NAMALWA (cell line): ENCODE measurements around the gene SRPK1.
"Not testable (repeated sequence)": the region's sequence is repeated elsewhere in the genome, so short reads cannot be mapped to it uniquely, and the experiment has no call there.

Source experiments
- DNase-seq: peaks from one replicate; pipeline ENCODE4 v3.0.0-alpha.2; 2015; ENCODE audit warnings: low spot score

Gene SRPK1

GRCh38 chr6:35920793-35921732 lies at the start of gene SRPK1:
Gene SRPK1 (minus strand): TSS chr6:35921098. CDS start chr6:35921056, 42 bp downstream.
- peak; percentile 89 for DNase-seq

GRCh38 chr6:35970181-35970580 lies 49.3 kb upstream of the SRPK1 start:
- DNase-seq, result no peak

- no peak for DNase-seq
Measured at GRCh38 chr6:35969646-35970045, 48.7 kb upstream of the SRPK1 start.

- DNase-seq, result no peak
Measured at GRCh38 chr6:35968821-35969220, 47.9 kb upstream of the SRPK1 start.

- DNase-seq, result no peak
Measured at GRCh38 chr6:35967076-35967774, 46.3 kb upstream of the SRPK1 start.

GRCh38 chr6:35962779-35963560 lies 42.1 kb upstream of the SRPK1 start:
- DNase-seq, result no peak

- no peak for DNase-seq
Measured at GRCh38 chr6:35960187-35960586, 39.3 kb upstream of the SRPK1 start.

- no peak for DNase-seq
Measured at GRCh38 chr6:35955970-35956369, 35.1 kb upstream of the SRPK1 start.

- DNase-seq, result no peak
Measured at GRCh38 chr6:35955521-35955920, 34.6 kb upstream of the SRPK1 start.

GRCh38 chr6:35955071-35955470 lies 34.2 kb upstream of the SRPK1 start:
- no peak for DNase-seq

- DNase-seq, result no peak
Measured at GRCh38 chr6:35954333-35954732, 33.4 kb upstream of the SRPK1 start.

- peak; percentile 55 for DNase-seq
Measured at GRCh38 chr6:35948725-35949124, 27.8 kb upstream of the SRPK1 start.

- no peak for DNase-seq
Measured at GRCh38 chr6:35945650-35946025, 24.7 kb upstream of the SRPK1 start.

GRCh38 chr6:35943390-35943789 lies 22.5 kb upstream of the SRPK1 start:
- no peak for DNase-seq

GRCh38 chr6:35942355-35942754 lies 21.5 kb upstream of the SRPK1 start:
- DNase-seq, result no peak

- not testable (repeated sequence) for DNase-seq
Measured at GRCh38 chr6:35941170-35941569, 20.3 kb upstream of the SRPK1 start.

- DNase-seq, result not testable (repeated sequence)
Measured at GRCh38 chr6:35940014-35940413, 19.1 kb upstream of the SRPK1 start.

- DNase-seq, result not testable (repeated sequence)
Measured at GRCh38 chr6:35939259-35939658, 18.4 kb upstream of the SRPK1 start.

- DNase-seq, result no peak
Measured at GRCh38 chr6:35936681-35937359, 15.9 kb upstream of the SRPK1 start.

GRCh38 chr6:35935469-35935868 lies 14.6 kb upstream of the SRPK1 start:
- DNase-seq, result no peak

- DNase-seq, result no peak
Measured at GRCh38 chr6:35933844-35934243, 12.9 kb upstream of the SRPK1 start.

- DNase-seq, result not testable (repeated sequence)
Measured at GRCh38 chr6:35931873-35932272, 11.0 kb upstream of the SRPK1 start.
